Colon (tissue), 2 donors: Measurements from ENCODE around the gene HEPHL1.

Experiments used
- FAIRE-seq: peaks from 2 replicates; lab custom pipeline; 2012; peaks lifted over from hg19 to GRCh38; lab: Jason Lieb, UNC
- donor health status: control.
- donor health status: control.

Gene HEPHL1

DNA sequence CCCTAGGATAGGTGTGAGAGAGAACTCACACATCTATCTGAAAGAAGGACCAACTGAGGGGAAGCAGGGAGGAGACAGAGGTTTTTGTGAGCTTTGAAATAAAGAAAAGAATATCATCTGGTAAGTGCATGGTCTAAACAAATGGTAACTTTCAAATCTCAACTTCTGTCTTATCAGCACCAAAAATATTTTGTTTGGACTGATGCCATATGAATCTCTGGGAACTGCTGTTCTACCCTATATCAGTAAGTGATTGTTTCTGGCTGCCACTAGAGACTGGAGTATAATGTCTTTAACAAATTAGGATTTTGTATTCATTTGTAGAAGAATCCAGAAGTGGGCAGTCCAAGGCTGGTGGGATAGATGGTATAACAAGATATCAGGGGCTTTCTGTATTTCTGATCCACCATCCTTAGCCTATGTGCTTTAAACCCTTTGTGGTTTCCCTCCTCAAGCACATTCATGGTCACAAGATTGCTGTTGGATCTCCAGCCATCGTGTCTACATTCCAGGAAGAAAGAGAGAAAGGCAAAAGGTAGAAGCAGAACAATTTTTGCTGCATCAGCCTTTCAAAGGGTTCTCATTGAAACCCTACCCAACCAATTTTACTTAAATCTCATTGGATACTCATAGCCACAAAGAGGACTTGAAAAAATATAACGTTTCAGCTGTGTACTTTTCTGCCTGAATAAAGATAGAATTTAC is 4.7 kb downstream of the HEPHL1 start:
- no peak for FAIRE-seq

DNA sequence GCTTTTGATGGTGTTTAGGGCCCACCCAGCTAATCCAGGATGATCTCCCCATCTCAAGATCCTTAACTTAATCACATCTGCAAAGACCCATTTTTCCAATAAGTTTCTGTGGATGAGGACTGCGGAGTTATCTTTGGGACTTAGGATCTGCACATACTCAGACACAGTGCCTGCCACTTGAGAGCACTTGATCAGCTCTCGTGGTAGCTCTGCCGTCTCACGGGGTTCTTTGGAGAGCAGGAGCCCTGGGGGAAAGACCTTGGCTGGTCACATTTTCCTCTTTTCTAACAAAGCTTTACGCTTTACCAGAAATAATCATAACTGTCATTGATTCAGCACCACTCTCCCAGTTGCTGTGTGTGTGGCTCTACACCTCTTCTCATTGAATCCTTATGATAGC is 6.1 kb downstream of the HEPHL1 start:
- FAIRE-seq, result no peak

DNA sequence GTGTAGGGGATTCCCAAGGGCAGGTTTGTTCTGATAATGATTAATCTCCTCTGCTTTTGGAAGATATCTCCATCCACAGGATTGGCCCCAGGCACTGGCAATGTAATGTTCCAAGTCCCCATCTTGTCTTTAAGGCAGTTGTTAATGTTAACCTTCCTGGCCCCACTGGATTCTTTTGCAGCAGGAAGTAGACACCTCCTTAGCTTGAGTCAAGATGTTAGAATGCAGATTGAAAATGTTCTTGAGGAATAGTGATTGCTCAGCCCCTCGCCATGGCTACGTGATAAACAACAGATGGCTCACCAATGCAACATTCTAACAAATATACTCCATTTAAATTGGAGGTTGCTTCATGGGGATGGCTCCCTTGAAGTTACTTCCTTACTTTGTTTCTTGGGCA is 7.3 kb downstream of the HEPHL1 start:
- FAIRE-seq, result no peak

DNA sequence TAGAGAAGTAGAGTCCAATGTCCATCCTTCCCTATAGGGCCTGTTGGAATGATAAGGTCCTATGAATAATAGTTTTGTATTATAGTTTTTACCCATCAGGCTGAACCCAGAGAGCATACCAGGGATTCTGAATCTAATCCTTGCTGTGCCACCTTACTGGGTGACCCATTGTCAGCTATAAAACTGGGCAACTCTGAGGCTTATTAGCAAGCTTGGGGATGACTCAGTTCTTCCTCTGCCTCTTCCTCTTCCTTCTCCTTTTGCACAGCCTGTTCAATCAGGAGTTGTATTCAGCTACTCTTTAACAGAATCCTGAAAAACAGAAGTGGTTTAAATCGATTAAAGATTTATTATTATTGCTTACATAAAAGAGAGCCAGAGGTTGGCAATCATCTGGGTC is 8.9 kb downstream of the HEPHL1 start:
- no peak for FAIRE-seq

DNA sequence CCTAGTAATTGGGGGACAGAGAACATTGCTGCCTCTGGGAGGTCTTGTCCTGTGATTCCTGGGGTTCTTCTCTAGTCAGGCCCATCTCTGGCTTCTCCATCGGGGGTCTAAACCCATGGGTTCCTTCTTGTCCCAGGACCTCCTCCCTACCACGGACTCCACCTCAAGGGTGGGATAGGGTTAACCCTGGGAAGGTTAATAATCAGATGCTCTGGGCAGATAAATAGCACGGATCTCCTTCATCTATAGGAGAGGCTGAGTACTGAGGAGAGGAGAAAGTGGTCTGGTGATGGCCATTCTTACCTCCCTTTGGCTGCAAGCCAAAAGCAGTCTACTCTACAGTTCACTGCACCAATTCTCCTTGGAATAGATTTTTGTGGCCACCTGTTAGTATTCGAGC is 10.5 kb downstream of the HEPHL1 start:
- FAIRE-seq, result no peak

DNA sequence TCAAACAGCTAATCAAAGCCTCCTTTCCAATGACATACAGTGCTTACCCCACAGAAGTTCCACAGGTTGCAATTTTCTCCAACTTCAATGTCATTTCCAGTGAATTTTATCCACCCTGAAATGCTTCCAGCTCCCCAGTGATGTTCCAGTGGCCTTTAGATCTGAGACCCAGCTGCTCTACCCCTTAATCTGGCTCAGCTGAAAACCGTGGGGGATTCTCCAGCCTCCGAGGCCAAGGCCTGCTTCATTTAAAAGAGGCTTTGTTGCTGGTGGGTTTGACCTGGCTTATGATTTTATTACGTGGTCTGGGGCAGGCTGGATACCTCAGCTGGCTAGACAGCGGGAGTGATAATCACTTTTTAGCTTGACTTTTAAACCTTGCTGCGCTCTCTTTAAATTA is 10.9 kb downstream of the HEPHL1 start:
- FAIRE-seq, result no peak

DNA sequence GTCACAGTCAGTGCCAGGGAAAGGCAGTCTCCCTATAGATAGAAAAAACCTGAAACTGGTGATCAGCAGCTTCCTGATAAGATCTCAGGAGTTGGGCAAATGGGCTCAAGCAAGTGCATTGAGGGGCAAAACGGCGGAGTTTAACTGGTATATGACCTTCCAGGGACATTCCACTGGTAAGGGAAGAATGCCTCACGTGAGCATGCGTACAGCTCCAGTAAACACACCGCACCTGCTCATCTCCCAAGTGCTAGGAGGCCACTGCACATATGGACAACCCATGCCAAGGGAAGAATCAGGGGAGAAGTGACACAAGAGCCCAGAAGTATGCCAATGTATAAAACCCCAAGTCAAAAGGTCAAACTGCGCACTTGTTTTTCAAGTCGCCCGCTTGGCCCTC is 11.6 kb downstream of the HEPHL1 start:
- FAIRE-seq, result no peak

DNA sequence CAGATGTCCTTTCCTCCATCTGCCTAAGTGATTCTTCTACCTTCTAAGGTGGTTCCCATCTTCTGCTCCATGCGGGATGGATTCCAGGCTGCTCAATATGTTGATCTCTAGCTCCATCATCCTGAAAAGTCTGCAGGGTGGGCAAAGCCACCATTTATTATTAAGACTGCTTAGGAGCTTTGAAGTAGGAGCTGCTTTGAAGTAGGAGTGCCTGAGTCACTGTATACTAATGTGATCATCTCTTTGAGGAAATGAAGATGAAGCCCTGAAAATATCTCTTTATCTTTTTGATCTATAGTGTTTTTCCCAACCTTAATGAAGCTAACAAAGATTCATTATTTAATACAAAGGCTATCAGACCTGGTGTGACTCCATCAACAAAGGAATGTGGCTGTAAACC is 13.1 kb downstream of the HEPHL1 start:
- no peak for FAIRE-seq

DNA sequence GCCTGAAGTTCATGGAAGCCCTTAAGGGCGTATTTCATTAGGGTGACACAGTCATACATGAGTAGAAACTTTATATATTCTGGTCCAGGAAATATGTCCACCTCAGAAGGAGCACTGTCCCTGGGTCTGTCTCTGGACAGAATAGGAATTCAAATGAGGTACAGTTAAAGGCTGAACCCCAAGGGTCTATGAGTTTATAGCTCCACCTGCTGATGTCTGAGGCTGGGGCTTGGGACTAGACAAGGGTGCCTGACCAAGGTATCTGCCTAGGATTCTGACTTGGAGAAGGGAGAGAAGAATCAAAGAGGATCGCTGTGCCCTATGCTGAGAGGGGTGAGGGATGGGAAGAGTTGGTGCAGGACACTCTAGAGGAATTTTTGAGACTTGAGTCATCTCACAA is 14.9 kb downstream of the HEPHL1 start:
- no peak for FAIRE-seq

DNA sequence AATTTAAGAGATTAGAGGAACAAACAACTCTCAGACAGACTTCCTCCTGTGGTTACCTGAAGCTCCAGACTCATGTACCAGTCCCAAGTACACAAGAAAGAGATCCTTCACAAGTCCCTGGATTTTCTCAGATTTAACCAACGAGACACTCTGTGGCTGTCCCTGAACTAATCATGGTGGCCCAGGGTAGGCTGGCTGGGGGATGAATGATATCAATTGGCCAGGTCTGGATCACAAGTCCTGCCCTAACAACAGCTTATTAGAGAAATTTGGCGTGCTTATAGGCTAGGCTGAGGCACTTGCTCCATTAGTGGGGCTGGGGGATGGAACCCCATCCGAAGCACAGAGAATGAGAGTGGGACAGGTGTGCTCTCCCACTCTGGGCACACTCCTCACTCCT is 22.1 kb downstream of the HEPHL1 start:
- FAIRE-seq, result no peak

DNA sequence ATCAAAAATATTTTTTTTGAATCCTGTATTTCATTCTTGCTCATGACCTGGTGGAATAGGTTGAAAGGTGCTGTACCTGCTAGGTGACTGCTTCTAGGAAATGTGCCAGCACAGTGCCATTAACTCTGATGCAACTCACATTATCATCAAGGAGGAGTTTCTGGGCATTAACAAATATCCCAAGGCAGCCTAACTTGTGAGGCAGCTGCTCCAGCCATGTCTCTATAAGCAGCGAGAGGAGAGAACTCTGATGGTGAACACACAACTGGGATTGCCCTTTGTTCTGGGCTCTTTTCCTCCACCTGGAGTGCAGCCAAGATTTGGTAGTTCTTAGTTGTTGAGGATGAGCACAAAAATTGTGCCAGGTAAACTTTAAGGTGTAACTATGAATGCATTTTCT is 25.6 kb downstream of the HEPHL1 start:
- FAIRE-seq, result no peak

DNA sequence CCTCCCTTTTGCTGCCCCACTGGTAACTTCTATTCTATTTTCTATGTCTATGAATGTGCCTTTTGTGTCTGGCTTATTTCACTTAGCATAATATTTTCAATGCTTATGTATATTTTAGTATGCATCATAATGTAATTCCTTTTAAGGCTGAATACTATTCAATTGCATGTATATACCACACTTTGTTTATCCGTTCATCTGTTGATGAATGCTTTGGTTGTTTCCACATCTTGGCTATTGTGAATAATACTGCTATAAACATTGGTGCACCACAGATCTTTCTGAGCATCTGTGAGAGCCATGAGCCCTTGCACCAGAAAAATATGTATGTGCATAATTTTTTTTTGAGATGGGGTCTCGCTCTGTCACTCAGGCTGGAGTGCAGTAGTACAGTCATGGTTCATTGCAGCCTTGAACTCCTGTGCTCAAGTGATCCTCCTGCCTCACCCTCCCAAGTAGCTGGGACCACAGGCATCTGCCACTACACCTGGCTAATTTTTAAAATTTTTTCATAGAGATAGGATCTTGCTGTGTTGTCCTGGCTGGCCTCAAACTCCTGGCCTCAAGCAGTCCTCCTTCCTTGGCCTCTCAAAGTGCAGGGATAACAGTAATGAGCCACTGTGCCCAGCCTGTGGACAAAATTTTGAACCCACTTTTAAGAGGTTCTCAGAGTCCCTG is 27.0 kb downstream of the HEPHL1 start:
- no peak for FAIRE-seq

DNA sequence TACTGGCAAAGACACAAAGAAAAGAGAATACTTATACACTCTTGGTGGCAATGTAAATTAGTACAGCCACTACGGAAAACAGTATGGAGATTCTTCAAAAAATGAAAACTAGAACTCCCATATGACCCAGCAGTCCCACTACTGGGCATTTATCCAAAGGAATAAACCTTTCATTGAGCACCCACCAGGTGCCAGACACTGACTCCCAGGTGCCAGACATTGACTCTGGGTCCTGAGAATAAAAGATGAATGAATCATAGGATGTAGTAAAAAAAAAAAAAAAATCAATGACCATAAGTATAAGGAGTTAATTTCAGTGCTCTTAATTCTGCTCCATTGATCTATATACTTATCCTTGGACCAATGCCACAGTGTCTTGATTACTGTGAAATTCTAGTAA is 28.2 kb downstream of the HEPHL1 start:
- FAIRE-seq, result no peak

DNA sequence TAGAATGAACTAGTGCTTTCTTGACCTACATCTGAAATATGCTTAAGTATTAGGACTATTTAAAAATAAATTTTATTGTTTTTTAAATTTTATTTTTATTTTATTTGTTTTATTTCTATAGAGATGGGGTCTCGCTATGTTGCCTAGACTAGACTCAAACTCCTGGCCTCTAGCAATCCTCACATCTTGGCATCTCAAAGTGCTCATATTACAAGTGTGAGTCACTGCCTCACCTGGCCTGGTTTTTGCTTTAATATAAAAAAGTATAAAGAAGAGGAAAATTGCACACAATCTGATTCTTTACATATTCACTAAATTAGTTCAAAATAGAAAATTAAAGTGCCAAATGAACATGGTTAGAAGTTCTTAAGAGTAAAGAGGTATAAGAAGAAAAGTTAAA is 37.5 kb downstream of the HEPHL1 start:
- no peak for FAIRE-seq

DNA sequence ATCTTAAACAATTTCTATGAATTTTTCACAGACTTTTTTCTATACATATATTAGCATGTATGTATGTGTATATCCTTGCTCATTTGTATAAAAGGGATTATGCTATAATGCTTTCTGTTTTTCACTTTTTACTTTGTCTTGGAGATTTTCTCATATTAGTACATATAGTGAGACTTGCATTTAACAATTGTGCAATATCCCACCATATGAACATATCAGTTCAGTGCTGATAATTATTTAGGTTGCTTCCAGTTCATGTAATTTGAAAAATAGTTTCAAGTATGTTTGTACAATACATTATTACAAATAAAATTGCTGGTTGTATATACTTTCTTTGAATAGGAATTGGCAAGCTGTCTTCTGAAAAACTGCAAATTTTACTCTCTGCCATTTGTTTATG is 37.9 kb downstream of the HEPHL1 start:
- FAIRE-seq, result no peak

DNA sequence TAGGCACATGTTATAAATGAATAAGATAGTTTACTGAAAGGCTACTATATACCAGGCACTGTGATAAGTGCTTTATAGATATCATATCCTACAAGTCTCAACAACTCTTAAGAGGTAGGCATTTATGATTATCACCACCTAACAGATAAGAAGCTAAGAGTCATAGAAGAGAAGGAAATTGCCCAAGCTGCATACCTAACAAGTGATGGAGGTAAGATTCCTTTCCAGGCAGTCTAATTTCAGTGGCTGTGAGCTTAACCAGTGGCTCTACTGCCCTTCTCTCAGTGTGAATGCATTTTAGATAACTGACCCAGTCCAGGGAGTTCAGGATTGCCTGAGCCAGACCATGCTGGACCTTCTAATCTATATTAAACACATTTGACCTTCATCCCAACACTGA is 39.2 kb downstream of the HEPHL1 start:
- FAIRE-seq, result no peak

DNA sequence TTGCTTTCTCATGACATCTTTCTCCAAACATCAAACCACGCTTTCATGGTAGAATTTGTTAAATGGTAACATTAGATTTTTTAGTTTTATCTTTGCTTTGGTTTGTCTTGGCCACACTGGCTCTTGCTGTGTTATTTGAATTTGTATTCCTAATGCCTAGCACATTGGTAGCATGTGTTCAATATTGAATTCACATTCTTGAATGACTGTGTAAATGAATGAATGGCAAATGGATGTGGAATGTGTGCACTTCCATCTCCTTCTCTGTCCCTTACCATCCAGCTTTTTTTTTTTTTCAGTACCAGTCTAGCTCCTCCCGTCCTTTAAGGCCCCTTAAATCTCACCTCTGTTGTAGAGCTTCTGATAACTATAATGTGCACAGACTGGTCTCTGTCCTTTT is 41.2 kb downstream of the HEPHL1 start:
- no peak for FAIRE-seq

DNA sequence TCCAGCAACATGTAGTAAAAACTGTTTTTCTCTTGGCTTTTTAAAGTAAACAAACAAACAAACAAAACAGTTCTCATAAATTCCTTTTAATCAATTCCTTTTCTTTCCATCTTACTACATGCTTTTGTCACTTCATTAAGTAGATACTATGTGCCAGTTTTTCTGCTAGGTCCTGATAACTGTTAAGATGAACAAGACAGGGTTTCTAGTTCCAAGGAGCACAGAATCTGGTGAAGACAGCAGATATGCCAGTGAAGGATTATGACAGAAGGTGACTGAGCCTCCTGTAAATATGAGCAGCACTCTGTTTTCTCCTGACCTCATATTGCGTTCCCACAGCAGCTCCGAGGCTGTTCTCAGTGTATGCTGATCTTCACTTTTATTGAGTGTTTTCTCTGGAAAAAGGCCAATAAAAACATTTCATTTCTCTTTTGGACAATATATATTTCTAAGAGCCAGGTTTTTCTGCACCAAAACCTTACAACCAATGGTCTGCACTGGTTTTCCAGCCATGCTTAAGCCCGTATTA is 45.8 kb downstream of the HEPHL1 start:
- no peak for FAIRE-seq

DNA sequence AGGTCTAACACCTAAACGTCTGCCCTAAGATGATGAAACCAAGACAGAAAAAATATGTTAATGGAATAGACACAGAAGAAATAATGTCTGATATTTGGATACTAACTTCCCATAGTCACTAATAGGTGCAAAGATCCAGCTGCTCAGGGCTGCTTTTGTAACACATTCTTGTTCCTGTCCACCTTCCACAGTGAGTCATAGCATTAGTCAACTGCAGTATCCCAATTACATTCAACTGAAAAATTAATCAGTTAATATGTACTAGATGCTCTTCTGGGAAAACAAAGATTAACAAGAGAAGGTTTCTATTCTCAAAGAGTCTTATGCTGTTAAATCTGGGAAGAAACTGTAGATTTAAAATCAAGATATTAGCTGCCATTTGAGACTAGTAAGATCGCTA is 47.6 kb downstream of the HEPHL1 start:
- no peak for FAIRE-seq

DNA sequence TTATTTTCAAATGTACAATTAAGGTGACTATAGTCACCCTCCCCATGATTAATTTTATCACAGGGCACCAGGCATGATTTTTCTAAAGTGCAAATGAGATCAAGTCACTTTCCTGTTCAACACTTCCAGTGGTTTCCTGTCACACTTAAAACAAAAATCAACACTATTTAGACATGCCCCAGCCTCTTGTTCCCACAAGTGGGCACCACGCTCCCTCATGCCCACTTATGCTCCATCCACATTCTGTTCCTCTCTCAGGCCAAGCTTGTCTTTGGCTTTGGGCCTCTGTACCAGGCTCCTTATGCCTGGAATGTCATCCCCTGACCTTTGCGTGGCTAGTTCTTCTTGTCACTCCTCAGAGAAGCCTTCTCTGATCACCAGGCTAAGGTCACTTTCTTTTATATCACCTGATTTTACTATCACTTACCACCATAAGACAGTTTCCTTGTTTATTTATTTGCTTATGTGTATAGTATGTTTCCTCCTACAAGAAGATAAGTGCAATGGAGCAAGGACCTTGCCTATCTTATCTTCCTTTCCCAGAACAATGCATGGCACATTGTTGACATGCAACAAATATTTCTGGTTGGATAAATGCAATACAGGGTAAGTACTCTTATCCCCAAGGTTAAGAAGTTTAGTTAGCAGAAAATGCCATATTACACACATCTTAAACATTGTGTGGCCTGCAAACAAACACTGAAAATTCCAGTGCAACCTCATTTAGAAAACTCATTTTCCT is 56.6 kb downstream of the HEPHL1 start:
- no peak for FAIRE-seq

DNA sequence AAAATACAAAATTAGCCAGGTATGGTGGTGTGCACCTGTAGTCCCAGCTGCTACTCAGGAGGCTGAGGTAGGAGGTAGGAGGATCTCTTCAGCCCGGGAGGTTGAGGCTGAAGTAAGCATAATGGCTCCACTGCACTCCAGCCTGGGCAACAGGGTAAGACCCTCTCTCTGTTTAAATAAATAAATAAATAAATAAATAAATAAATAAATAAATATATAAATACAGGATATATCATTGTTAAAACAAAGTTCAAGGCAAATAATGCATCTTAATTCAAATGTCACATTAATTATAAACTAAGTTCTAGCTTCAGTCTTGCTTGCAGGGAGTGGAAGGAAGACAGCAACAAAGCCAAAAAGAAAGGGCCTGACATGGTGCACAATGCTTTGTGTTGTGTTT is 63.0 kb downstream of the HEPHL1 start:
- no peak for FAIRE-seq

DNA sequence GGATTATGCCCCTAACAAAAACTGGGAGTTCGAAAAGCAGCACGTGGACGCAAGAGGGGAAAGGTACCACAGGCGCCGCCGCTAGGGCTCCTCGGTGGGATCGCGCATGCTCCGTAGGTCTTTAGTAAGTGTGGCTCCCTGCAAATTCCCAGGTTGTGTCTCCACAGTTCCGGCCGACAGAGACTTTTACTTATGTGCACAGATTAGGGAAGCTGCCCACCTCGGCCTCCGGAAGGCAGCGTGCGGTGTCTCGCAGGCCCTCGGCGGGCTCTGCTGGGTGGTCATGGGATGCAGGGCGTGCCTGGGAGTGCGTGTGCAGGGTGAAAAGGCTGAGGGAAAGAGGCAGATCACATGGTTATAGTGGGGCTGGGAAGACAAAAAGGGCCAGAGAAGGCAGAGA is 67.8 kb downstream of the HEPHL1 start:
- no peak for FAIRE-seq

DNA sequence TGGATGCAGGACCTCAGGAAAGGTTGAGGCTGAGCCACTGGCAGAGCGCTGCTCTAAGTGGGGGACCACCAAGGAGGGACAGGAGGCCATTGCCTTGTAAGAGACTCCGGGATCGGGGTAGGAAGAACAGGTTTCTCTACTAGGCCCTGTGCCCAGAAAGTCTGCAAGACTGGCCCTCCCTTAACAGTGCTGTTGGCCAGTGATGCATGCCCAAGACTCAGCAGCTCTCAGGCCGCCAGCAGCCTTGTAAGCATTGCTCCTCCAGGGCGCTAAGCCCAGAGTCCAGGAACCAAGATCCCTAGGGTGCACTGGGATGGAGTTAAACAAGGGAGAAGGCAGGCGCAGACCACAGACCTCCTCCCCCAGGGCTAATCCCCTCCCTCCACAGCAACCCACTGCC is 68.2 kb downstream of the HEPHL1 start:
- FAIRE-seq, result no peak
